Measurements from ENCODE around the gene ADAMTS20.

Gene ADAMTS20, protein sequence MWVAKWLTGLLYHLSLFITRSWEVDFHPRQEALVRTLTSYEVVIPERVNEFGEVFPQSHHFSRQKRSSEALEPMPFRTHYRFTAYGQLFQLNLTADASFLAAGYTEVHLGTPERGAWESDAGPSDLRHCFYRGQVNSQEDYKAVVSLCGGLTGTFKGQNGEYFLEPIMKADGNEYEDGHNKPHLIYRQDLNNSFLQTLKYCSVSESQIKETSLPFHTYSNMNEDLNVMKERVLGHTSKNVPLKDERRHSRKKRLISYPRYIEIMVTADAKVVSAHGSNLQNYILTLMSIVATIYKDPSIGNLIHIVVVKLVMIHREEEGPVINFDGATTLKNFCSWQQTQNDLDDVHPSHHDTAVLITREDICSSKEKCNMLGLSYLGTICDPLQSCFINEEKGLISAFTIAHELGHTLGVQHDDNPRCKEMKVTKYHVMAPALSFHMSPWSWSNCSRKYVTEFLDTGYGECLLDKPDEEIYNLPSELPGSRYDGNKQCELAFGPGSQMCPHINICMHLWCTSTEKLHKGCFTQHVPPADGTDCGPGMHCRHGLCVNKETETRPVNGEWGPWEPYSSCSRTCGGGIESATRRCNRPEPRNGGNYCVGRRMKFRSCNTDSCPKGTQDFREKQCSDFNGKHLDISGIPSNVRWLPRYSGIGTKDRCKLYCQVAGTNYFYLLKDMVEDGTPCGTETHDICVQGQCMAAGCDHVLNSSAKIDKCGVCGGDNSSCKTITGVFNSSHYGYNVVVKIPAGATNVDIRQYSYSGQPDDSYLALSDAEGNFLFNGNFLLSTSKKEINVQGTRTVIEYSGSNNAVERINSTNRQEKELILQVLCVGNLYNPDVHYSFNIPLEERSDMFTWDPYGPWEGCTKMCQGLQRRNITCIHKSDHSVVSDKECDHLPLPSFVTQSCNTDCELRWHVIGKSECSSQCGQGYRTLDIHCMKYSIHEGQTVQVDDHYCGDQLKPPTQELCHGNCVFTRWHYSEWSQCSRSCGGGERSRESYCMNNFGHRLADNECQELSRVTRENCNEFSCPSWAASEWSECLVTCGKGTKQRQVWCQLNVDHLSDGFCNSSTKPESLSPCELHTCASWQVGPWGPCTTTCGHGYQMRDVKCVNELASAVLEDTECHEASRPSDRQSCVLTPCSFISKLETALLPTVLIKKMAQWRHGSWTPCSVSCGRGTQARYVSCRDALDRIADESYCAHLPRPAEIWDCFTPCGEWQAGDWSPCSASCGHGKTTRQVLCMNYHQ (N-terminal part only)

DNA sequence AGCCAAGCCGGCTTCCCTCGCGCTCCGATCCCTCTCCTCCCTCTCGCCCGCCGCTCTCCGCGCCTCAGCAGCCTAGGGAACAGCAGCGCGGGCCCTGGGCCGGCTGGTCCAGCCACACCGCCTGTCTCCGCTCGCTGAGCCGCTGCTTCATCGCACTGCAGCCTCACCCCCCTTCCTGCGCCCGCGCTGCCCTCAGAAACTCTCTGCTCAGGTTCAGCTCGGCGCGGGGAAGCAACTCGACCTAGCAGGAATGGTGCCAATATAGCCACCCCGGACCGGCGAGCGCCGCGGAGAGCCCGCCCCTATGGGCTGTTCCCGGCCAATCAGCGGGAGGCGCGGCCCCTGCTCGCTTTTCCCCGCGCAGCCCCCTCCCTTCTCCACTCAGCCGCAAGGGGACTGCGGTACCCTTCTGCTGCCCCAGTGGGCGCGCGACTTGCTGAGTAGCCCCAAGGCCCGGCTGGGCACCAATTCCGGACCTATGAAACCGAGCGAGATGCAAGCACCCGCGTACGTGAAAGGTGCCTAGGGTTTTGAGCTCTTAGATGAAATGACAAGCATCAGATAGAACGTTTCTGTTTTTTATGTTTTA is at the start of gene ADAMTS20:
ADAMTS20 (minus strand) TSS at position 233 of the 589 bp plus-strand sequence. CDS start 282 bp downstream, outside the sequence.
- Mint-ChIP-seq H3K27me3 (peaks cover 31% of the 10 kb centered on the region), H3K27ac (no peak within 1 kb of the TSS), H3K4me3 (no peak within 1 kb of the TSS), H3K9me3 (peaks cover 14% of the 10 kb centered on the region), H3K36me3 (peaks cover 3% of the 10 kb centered on the region), H3K4me1 (no peaks in the 10 kb centered on the region)

DNA sequence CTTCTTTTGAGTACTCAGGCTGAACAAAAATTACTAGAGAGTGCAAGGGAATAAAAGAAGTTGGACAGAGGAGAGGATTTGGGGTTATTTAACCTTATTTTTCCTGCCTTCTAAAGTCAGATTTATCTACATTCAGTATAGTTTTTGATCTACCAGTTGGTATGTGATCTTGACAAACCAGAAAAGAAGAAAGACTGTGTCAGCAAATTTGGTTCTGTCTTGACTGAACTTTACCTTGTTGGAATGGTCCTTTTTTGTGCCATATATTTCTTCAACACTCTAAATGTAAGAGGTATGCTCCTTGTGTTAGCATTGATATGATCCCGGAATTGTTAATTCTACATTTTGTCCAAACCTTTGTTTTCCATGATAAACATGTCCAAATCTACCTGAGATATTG is 47.7 kb upstream of the ADAMTS20 start:
- peaks cover 2% of the 10 kb centered on the region for H3K27me3 Mint-ChIP-seq
- H3K9me3 Mint-ChIP-seq, result no peaks in the 10 kb centered on the region
- no peaks in the 10 kb centered on the region for H3K36me3 Mint-ChIP-seq
- H3K4me3 Mint-ChIP-seq, result no peak overlapping the region
- no peak overlapping the region for H3K27ac Mint-ChIP-seq
- H3K4me1 Mint-ChIP-seq, result no peaks in the 10 kb centered on the region

DNA sequence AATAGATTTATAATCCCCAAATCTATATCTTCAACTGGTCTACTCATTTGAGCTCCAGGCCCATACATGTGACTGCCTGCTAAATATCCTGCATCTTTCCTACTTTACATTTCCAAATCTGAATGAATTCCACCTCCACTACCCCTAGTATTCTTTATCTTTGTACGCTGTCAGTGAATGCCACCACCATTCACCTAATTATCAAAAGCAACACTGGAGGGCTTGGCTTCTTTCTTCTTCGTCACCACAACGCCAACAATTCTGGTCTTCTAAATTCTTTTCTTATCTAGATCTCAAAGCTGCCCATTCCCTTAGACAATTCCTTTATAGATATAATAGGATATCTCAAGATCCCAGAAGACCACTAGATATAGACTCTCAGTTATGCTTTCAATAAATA is 47.1 kb upstream of the ADAMTS20 start:
- Mint-ChIP-seq H3K4me1 (no peaks in the 10 kb centered on the region), H3K27me3 (no peaks in the 10 kb centered on the region), H3K4me3 (no peak overlapping the region), H3K27ac (no peak overlapping the region), H3K9me3 (no peaks in the 10 kb centered on the region), H3K36me3 (no peaks in the 10 kb centered on the region)

GRCh38 chr12:43590307-43590706 is 38.3 kb upstream of the ADAMTS20 start:
- Mint-ChIP-seq H3K4me3 (no peak overlapping the region), H3K27ac (no peak overlapping the region), H3K36me3 (no peaks in the 10 kb centered on the region), H3K27me3 (no peaks in the 10 kb centered on the region), H3K9me3 (no peaks in the 10 kb centered on the region), H3K4me1 (no peaks in the 10 kb centered on the region)

DNA sequence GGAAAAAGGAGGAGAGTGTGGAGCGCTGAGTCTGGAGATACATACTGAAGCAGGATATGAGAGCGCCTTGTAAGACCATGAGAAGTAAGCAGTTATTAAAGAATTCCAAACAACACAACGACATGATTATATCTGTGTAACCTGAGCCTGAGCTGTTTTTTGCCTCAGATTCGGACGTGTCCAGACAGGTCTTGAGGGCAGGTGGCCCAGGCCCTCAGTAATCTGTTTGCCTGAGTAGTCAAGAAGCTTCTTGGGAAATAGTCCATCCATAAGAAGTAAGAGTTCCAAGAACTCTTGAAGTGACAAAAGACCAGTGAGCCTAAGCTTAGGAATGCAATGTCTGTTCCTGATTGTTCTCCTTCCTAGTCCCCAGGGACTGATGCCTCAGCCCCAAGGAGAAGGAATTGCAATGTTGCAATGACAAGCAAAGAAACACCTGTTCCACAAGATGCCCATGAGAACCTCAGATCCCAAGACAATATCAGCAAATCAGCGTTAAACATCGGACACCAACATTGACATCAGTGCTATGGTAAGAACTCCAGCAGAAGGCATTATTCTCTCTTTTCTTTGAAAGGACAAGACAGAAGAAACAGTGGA is 34.7 kb upstream of the ADAMTS20 start:
- Mint-ChIP-seq H3K9me3 (peaks cover 10% of the 10 kb centered on the region), H3K27me3 (peaks cover 9% of the 10 kb centered on the region), H3K4me1 (no peaks in the 10 kb centered on the region)

GRCh38 chr12:43585676-43586075 is 33.7 kb upstream of the ADAMTS20 start:
- H3K4me3 Mint-ChIP-seq, result no peak overlapping the region
- H3K27ac Mint-ChIP-seq, result no peak overlapping the region
- H3K4me1 Mint-ChIP-seq, result no peaks in the 10 kb centered on the region
- peaks cover 10% of the 10 kb centered on the region for H3K27me3 Mint-ChIP-seq
- H3K36me3 Mint-ChIP-seq, result no peaks in the 10 kb centered on the region
- H3K9me3 Mint-ChIP-seq, result peaks cover 10% of the 10 kb centered on the region

More for the DNA sequence above, 34.7 kb upstream of the ADAMTS20 start:
- Mint-ChIP-seq H3K27ac (no peak overlapping the region), H3K36me3 (no peaks in the 10 kb centered on the region), H3K4me3 (no peak overlapping the region)

- H3K27me3 Mint-ChIP-seq, result peaks cover 17% of the 10 kb centered on the region
- peaks cover 10% of the 10 kb centered on the region for H3K9me3 Mint-ChIP-seq
- no peaks in the 10 kb centered on the region for H3K4me1 Mint-ChIP-seq
Measured at GRCh38 chr12:43580601-43581000, 28.6 kb upstream of the ADAMTS20 start.

GRCh38 chr12:43579206-43579605 is 27.2 kb upstream of the ADAMTS20 start:
- H3K36me3 Mint-ChIP-seq, result no peaks in the 10 kb centered on the region
- H3K27ac Mint-ChIP-seq, result no peak overlapping the region
- peaks cover 17% of the 10 kb centered on the region for H3K27me3 Mint-ChIP-seq
- no peaks in the 10 kb centered on the region for H3K4me1 Mint-ChIP-seq
- peaks cover 10% of the 10 kb centered on the region for H3K9me3 Mint-ChIP-seq
- no peak overlapping the region for H3K4me3 Mint-ChIP-seq

More at GRCh38 chr12:43580601-43581000, 28.6 kb upstream of the ADAMTS20 start:
- no peak overlapping the region for H3K27ac Mint-ChIP-seq
- no peaks in the 10 kb centered on the region for H3K36me3 Mint-ChIP-seq
- no peak overlapping the region for H3K4me3 Mint-ChIP-seq

GRCh38 chr12:43578782-43579181 is 26.8 kb upstream of the ADAMTS20 start:
- Mint-ChIP-seq H3K36me3 (no peaks in the 10 kb centered on the region), H3K4me1 (no peaks in the 10 kb centered on the region), H3K27ac (no peak overlapping the region), H3K27me3 (peaks cover 18% of the 10 kb centered on the region), H3K9me3 (peaks cover 10% of the 10 kb centered on the region), H3K4me3 (no peak overlapping the region)

DNA sequence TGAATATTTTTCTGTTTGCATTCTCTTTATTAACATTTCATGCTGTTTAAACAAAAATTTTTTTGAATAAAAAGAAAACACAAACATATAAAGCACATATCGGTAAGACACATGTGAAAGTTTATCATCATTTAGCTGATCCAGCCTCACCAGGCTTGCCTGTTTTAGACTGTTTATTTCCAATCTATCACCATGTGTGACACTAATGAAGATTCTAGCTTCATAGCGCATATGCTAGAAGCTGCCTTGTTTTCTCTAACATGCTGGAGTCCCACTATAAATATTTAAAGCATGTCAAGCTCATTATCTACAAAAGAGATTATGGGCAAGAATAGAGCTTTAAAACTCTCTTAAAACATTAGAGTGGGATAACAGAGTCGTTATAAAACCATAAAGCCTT is 25.4 kb upstream of the ADAMTS20 start:
- Mint-ChIP-seq H3K36me3 (no peaks in the 10 kb centered on the region), H3K4me1 (no peaks in the 10 kb centered on the region), H3K27me3 (peaks cover 19% of the 10 kb centered on the region), H3K9me3 (peaks cover 17% of the 10 kb centered on the region), H3K27ac (no peak overlapping the region), H3K4me3 (no peak overlapping the region)

- no peak overlapping the region for H3K27ac Mint-ChIP-seq
- peaks cover 15% of the 10 kb centered on the region for H3K9me3 Mint-ChIP-seq
- H3K4me3 Mint-ChIP-seq, result no peak overlapping the region
- no peaks in the 10 kb centered on the region for H3K4me1 Mint-ChIP-seq
- H3K27me3 Mint-ChIP-seq, result peaks cover 11% of the 10 kb centered on the region
- no peaks in the 10 kb centered on the region for H3K36me3 Mint-ChIP-seq
Measured at GRCh38 chr12:43576162-43576561, 24.2 kb upstream of the ADAMTS20 start.

DNA sequence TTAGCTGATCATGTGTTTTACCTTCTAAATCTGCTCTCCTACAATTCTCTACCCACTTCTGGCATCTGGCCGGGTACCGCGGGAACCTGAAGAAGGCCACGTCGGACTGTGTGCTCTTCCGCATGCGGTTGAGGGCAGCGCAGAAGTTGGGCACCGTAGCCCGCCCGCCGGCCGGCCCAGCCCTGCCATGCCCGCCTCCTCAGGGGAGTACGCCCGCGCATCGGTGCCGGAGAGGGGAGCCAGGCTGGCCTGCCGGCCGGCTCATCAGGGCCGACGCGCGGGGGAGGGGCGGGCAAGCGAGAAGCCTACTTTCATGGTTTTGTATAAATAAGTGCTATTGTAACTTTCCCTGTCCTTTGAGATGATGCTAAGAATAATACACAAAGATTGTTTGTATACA is 19.9 kb upstream of the ADAMTS20 start:
- Mint-ChIP-seq H3K27ac (no peak overlapping the region), H3K9me3 (peaks cover 15% of the 10 kb centered on the region), H3K4me3 (no peak overlapping the region), H3K27me3 (peaks cover 8% of the 10 kb centered on the region), H3K4me1 (no peaks in the 10 kb centered on the region), H3K36me3 (no peaks in the 10 kb centered on the region)

DNA sequence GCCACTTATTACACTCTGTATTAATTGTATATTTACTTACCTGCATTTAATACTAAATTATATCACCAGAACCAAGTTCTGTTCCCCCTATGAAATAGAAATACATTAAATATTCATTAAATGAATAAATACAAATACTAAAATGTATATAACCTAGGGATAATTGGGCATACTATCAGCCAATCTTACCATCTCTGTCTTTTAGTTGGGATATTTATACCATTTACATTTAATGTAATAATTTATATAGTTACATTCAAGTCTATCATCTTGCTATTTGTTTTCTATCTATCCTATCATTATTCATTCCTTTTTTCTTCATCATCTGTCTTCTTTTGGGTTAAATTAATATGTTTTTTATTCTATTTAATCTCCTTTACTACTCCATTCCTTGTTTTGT is 4.1 kb upstream of the ADAMTS20 start:
- Mint-ChIP-seq H3K36me3 (peaks cover 3% of the 10 kb centered on the region), H3K4me1 (no peaks in the 10 kb centered on the region), H3K9me3 (peaks cover 30% of the 10 kb centered on the region), H3K27me3 (peaks cover 20% of the 10 kb centered on the region), H3K27ac (no peak overlapping the region), H3K4me3 (no peak overlapping the region)

DNA sequence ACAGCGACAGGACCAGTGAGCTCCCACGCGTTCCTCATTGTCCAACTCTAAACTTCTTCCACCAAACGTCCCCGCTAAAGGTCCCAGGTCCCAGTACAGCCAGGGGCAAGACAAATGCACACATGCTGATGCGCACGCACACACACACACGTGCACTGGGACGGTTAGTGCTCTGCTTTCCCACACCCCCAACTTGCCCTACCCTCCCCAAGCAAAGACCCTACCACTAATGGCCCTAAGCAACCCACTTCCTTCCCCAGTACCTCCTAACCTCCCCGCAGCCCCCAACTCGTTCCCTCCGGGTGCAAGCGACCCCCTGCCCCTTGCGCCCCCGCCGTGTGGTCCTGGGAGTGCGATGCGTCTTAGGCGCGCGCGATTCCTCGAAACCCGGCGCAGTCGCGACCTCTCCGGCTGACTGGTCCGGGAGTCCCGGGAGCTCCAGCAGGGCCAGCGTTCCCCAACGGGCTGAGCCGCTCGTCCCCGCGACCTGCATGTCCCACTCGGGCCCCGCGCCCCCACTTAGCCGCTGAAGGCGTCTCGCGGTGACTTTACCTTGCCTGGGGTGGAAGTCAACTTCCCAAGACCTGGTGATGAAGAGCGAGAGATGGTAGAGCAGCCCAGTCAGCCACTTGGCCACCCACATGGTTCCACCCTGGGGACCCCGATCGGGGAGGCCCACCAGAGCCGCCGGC is 578 bp downstream of the ADAMTS20 start:
- peaks cover 11% of the 10 kb centered on the region for H3K9me3 Mint-ChIP-seq
- H3K27me3 Mint-ChIP-seq, result peaks cover 32% of the 10 kb centered on the region
- H3K36me3 Mint-ChIP-seq, result peaks cover 3% of the 10 kb centered on the region
- no peak overlapping the region for H3K27ac Mint-ChIP-seq
- H3K4me1 Mint-ChIP-seq, result no peaks in the 10 kb centered on the region
- no peak overlapping the region for H3K4me3 Mint-ChIP-seq
